Measurements from ENCODE around the gene FGD4.
"Not testable (repeated sequence)": the region's sequence is repeated elsewhere in the genome, so short reads cannot be mapped to it uniquely, and the experiment has no call there.

Gene FGD4

GRCh38 chr12:32525802-32526201, 126.4 kb downstream of the FGD4 start:
- not testable (repeated sequence) for DNase-seq (ENCODE audit: low read depth)

GRCh38 chr12:32526343-32526742, 127.0 kb downstream of the FGD4 start:
- DNase-seq (ENCODE audit: low read depth), result not testable (repeated sequence)

- no peak for DNase-seq (ENCODE audit: low read depth)
Observed at GRCh38 chr12:32532422-32532821, 133.1 kb downstream of the FGD4 start.

GRCh38 chr12:32532951-32533350, 133.6 kb downstream of the FGD4 start:
- no peak for DNase-seq (ENCODE audit: low read depth)

GRCh38 chr12:32533506-32533905, 134.1 kb downstream of the FGD4 start:
- DNase-seq (ENCODE audit: low read depth), result not testable (repeated sequence)

GRCh38 chr12:32533971-32534590, 134.7 kb downstream of the FGD4 start:
- DNase-seq (ENCODE audit: low read depth), result peak; percentile 100

- DNase-seq (ENCODE audit: low read depth), result no peak
Observed at GRCh38 chr12:32534698-32535097, 135.3 kb downstream of the FGD4 start.

GRCh38 chr12:32535288-32535999, 136.1 kb downstream of the FGD4 start:
- DNase-seq (ENCODE audit: low read depth), result peak; percentile 62

- DNase-seq (ENCODE audit: low read depth), result no peak
Observed at GRCh38 chr12:32536000-32536345, 136.6 kb downstream of the FGD4 start.

GRCh38 chr12:32541754-32542374, 142.5 kb downstream of the FGD4 start:
- peak; percentile 81 for DNase-seq (ENCODE audit: low read depth)

GRCh38 chr12:32542428-32543229, 143.3 kb downstream of the FGD4 start:
- DNase-seq (ENCODE audit: low read depth), result no peak

- DNase-seq (ENCODE audit: low read depth), result no peak
Observed at GRCh38 chr12:32544893-32545292, 145.5 kb downstream of the FGD4 start.

GRCh38 chr12:32545413-32545980, 146.1 kb downstream of the FGD4 start:
- DNase-seq (ENCODE audit: low read depth), result no peak

- no peak for DNase-seq (ENCODE audit: low read depth)
Observed at GRCh38 chr12:32546272-32546671, 146.9 kb downstream of the FGD4 start.

GRCh38 chr12:32548691-32549281, 149.4 kb downstream of the FGD4 start:
- DNase-seq (ENCODE audit: low read depth), result peak; percentile 90

GRCh38 chr12:32549675-32550079, 150.3 kb downstream of the FGD4 start:
- DNase-seq (ENCODE audit: low read depth), result peak; percentile 79

- DNase-seq (ENCODE audit: low read depth), result no peak
Observed at GRCh38 chr12:32551058-32551457, 151.7 kb downstream of the FGD4 start.

GRCh38 chr12:32558903-32559302, 159.5 kb downstream of the FGD4 start:
- DNase-seq (ENCODE audit: low read depth), result no peak

- peak; percentile 57 for DNase-seq (ENCODE audit: low read depth)
Observed at GRCh38 chr12:32559434-32559833, 160.1 kb downstream of the FGD4 start.

GRCh38 chr12:32560520-32560919, 161.2 kb downstream of the FGD4 start:
- no peak for DNase-seq (ENCODE audit: low read depth)

GRCh38 chr12:32561931-32562341, 162.6 kb downstream of the FGD4 start:
- peak; percentile 32 for DNase-seq (ENCODE audit: low read depth)

- DNase-seq (ENCODE audit: low read depth), result not testable (repeated sequence)
Observed at GRCh38 chr12:32562413-32562812, 163.1 kb downstream of the FGD4 start.
